HS-5 (cell line): ENCODE results near the gene OR51E1.

Experiments used
- DNase-seq: peaks from one replicate; pipeline ENCODE4 v3.0.0-alpha.2; 2012; ENCODE audit warnings: low read depth

OR51E1 gene

GRCh38 chr11:4643682-4644081 lies at the start of gene OR51E1:
Gene OR51E1, plus strand, starts transcription at chr11:4643982. Its CDS starts 8,545 bp downstream, at chr11:4652527.
- no peak for DNase-seq

- no peak for DNase-seq
Observed at GRCh38 chr11:4605057-4605456, 38.7 kb upstream of the OR51E1 start.

- DNase-seq: no peak
Observed at GRCh38 chr11:4606231-4607015, 37.4 kb upstream of the OR51E1 start.

- DNase-seq: no peak
Observed at GRCh38 chr11:4607096-4607495, 36.7 kb upstream of the OR51E1 start.

- peak; percentile 71 for DNase-seq
Observed at GRCh38 chr11:4607781-4608666, 35.8 kb upstream of the OR51E1 start, which contains the start of gene TRIM68. Gene TRIM68, minus strand, starts transcription at chr11:4608231. Its CDS starts 2,727 bp downstream, at chr11:4605504.

- DNase-seq: no peak
Observed at GRCh38 chr11:4610258-4610935, 33.4 kb upstream of the OR51E1 start.

- DNase-seq: no peak
Observed at GRCh38 chr11:4611986-4612385, 31.8 kb upstream of the OR51E1 start.

GRCh38 chr11:4615856-4616444 lies 27.8 kb upstream of the OR51E1 start:
- DNase-seq: no peak

GRCh38 chr11:4619514-4619913 lies 24.3 kb upstream of the OR51E1 start:
- DNase-seq: no peak

- peak; percentile 56 for DNase-seq
Observed at GRCh38 chr11:4626207-4627099, 17.3 kb upstream of the OR51E1 start.

GRCh38 chr11:4636136-4636535 lies 7.6 kb upstream of the OR51E1 start:
- no peak for DNase-seq

GRCh38 chr11:4636962-4637661 lies 6.7 kb upstream of the OR51E1 start, which contains the start of gene OR51D1:
Gene OR51D1, plus strand, starts transcription at chr11:4637477. Its CDS starts 2,314 bp downstream, at chr11:4639791.
- peak; percentile 58 for DNase-seq

- no peak for DNase-seq
Observed at GRCh38 chr11:4637662-4638047, 6.1 kb upstream of the OR51E1 start.

- DNase-seq: no peak
Observed at GRCh38 chr11:4639931-4640330, 3.9 kb upstream of the OR51E1 start.

GRCh38 chr11:4641501-4641900 lies 2.3 kb upstream of the OR51E1 start:
- no peak for DNase-seq

GRCh38 chr11:4642043-4642442 lies 1.7 kb upstream of the OR51E1 start:
- DNase-seq: no peak

GRCh38 chr11:4643076-4643475 lies 706 bp upstream of the OR51E1 start:
- no peak for DNase-seq

- DNase-seq: no peak
Observed at GRCh38 chr11:4644233-4644632, 451 bp downstream of the OR51E1 start.

- DNase-seq: no peak
Observed at GRCh38 chr11:4645974-4646373, 2.2 kb downstream of the OR51E1 start.

- no peak for DNase-seq
Observed at GRCh38 chr11:4647766-4648165, 4.0 kb downstream of the OR51E1 start.
